TTC549 (cell line): ENCODE results near the gene ARHGAP42.

Experiments
- FAIRE-seq: peaks from 2 replicates; lab custom pipeline; 2012; peaks lifted over from hg19 to GRCh38; lab: Jason Lieb, UNC

The ARHGAP42 gene

GRCh38 chr11:100760744-100761143 lies 73.7 kb downstream of the ARHGAP42 start:
- no peak for FAIRE-seq

- FAIRE-seq: no peak
These were observed 74.8 kb downstream of the ARHGAP42 start for GRCh38 chr11:100761841-100762240.

GRCh38 chr11:100766764-100767163 lies 79.7 kb downstream of the ARHGAP42 start:
- no peak for FAIRE-seq

GRCh38 chr11:100769165-100769564 lies 82.1 kb downstream of the ARHGAP42 start:
- no peak for FAIRE-seq

GRCh38 chr11:100769617-100770016 lies 82.5 kb downstream of the ARHGAP42 start:
- FAIRE-seq: no peak

- FAIRE-seq: no peak
These were observed 87.0 kb downstream of the ARHGAP42 start for GRCh38 chr11:100774132-100774531.

GRCh38 chr11:100774859-100775258 lies 87.8 kb downstream of the ARHGAP42 start:
- no peak for FAIRE-seq

GRCh38 chr11:100776212-100776896 lies 89.3 kb downstream of the ARHGAP42 start:
- FAIRE-seq: no peak

GRCh38 chr11:100777103-100777502 lies 90.0 kb downstream of the ARHGAP42 start:
- no peak for FAIRE-seq

- FAIRE-seq: no peak
These were observed 90.6 kb downstream of the ARHGAP42 start for GRCh38 chr11:100777736-100778135.

- FAIRE-seq: no peak
These were observed 91.2 kb downstream of the ARHGAP42 start for GRCh38 chr11:100778166-100778785.

GRCh38 chr11:100780470-100780869 lies 93.4 kb downstream of the ARHGAP42 start:
- no peak for FAIRE-seq

GRCh38 chr11:100785148-100785983 lies 98.3 kb downstream of the ARHGAP42 start:
- no peak for FAIRE-seq

- FAIRE-seq: no peak
These were observed 101.6 kb downstream of the ARHGAP42 start for GRCh38 chr11:100788561-100789295.

GRCh38 chr11:100789500-100789899 lies 102.4 kb downstream of the ARHGAP42 start:
- no peak for FAIRE-seq

GRCh38 chr11:100790073-100790472 lies 103.0 kb downstream of the ARHGAP42 start:
- no peak for FAIRE-seq

- FAIRE-seq: no peak
These were observed 104.0 kb downstream of the ARHGAP42 start for GRCh38 chr11:100791103-100791502.

GRCh38 chr11:100791860-100792259 lies 104.8 kb downstream of the ARHGAP42 start:
- FAIRE-seq: no peak

- FAIRE-seq: no peak
These were observed 106.4 kb downstream of the ARHGAP42 start for GRCh38 chr11:100793525-100793924.

GRCh38 chr11:100794446-100794845 lies 107.4 kb downstream of the ARHGAP42 start:
- FAIRE-seq: no peak

- no peak for FAIRE-seq
These were observed 112.4 kb downstream of the ARHGAP42 start for GRCh38 chr11:100799445-100799844.

- FAIRE-seq: no peak
These were observed 113.1 kb downstream of the ARHGAP42 start for GRCh38 chr11:100800202-100800601.
